ENCODE measurements around the gene FAM174B. TPM values are rescaled to one million over a fixed set of nuclear protein-coding genes. Genes with fewer than 3 reads are reported as not detected.

Gene FAM174B
- total RNA-seq, 1 donor from 2014 or later = 0.91 TPM

GRCh38 chr15:92633418-92633817 lies 22.2 kb downstream of the FAM174B start:
- H3K9me3 Mint-ChIP-seq = no peaks in the 10 kb centered on the region
- H3K27me3 Mint-ChIP-seq = peaks cover 6% of the 10 kb centered on the region
- ChIA-PET POLR2A (no interaction called here), CTCF (no interaction called here)
- no peaks in the 10 kb centered on the region for H3K36me3 Mint-ChIP-seq (ENCODE audit: low read depth)
- no peak overlapping the region for H3K4me3 Mint-ChIP-seq
- TF ChIP-seq CTCF (IDR thresholded peaks at IDR 0.05) = no peak
- DNase-seq (no peak), ATAC-seq (ENCODE audit: low read depth) (no peak)
- H3K27ac Mint-ChIP-seq = no peak overlapping the region
- no peaks in the 10 kb centered on the region for H3K4me1 Mint-ChIP-seq
- intact Hi-C loops (cut with micrococcal nuclease) = no loop called here

- Mint-ChIP-seq H3K4me1 (no peaks in the 10 kb centered on the region), H3K9me3 (no peaks in the 10 kb centered on the region), H3K27me3 (peaks cover 6% of the 10 kb centered on the region), H3K4me3 (no peak overlapping the region), H3K36me3 (ENCODE audit: low read depth) (no peaks in the 10 kb centered on the region), H3K27ac (no peak overlapping the region)
- DNase-seq (no peak), ATAC-seq (ENCODE audit: low read depth) (no peak)
- no peak for TF ChIP-seq CTCF (IDR thresholded peaks at IDR 0.05)
- intact Hi-C loops (cut with micrococcal nuclease) = no loop called here
- ChIA-PET CTCF (no interaction called here), POLR2A (no interaction called here)
Measured at GRCh38 chr15:92633001-92633400, 22.6 kb downstream of the FAM174B start.

GRCh38 chr15:92631721-92632120 lies 23.9 kb downstream of the FAM174B start:
- H3K4me3 Mint-ChIP-seq = no peak overlapping the region
- intact Hi-C loops (cut with micrococcal nuclease) = no loop called here
- ChIA-PET CTCF (no interaction called here), POLR2A (no interaction called here)
- no peak overlapping the region for H3K27ac Mint-ChIP-seq
- H3K9me3 Mint-ChIP-seq = no peaks in the 10 kb centered on the region
- H3K36me3 Mint-ChIP-seq (ENCODE audit: low read depth) = no peaks in the 10 kb centered on the region
- no peak for TF ChIP-seq CTCF (IDR thresholded peaks at IDR 0.05)
- ATAC-seq (ENCODE audit: low read depth) = no peak
- no peaks in the 10 kb centered on the region for H3K4me1 Mint-ChIP-seq
- no peak for DNase-seq
- peaks cover 6% of the 10 kb centered on the region for H3K27me3 Mint-ChIP-seq

- POLR2A ChIA-PET = no interaction called here
- intact Hi-C loops (cut with micrococcal nuclease) = no loop called here
- H3K27me3 Mint-ChIP-seq = peaks cover 4% of the 10 kb centered on the region
- H3K4me1 Mint-ChIP-seq = no peaks in the 10 kb centered on the region
- CTCF ChIA-PET = no interaction called here
- TF ChIP-seq CTCF (IDR thresholded peaks at IDR 0.05) = no peak
- no peaks in the 10 kb centered on the region for H3K9me3 Mint-ChIP-seq
- no peak overlapping the region for H3K27ac Mint-ChIP-seq
- ATAC-seq (ENCODE audit: low read depth) = no peak
- no peaks in the 10 kb centered on the region for H3K36me3 Mint-ChIP-seq (ENCODE audit: low read depth)
- no peak for DNase-seq
- H3K4me3 Mint-ChIP-seq = no peak overlapping the region
Measured at GRCh38 chr15:92629975-92630626, 25.5 kb downstream of the FAM174B start.

GRCh38 chr15:92629276-92629974 lies 26.1 kb downstream of the FAM174B start:
- Mint-ChIP-seq H3K27me3 (peaks cover 4% of the 10 kb centered on the region), H3K9me3 (no peaks in the 10 kb centered on the region), H3K4me1 (no peaks in the 10 kb centered on the region), H3K36me3 (ENCODE audit: low read depth) (no peaks in the 10 kb centered on the region), H3K4me3 (no peak overlapping the region), H3K27ac (no peak overlapping the region)
- ChIA-PET CTCF (no interaction called here), POLR2A (no interaction called here)
- ATAC-seq (ENCODE audit: low read depth) (no peak), DNase-seq (no peak)
- TF ChIP-seq CTCF (IDR thresholded peaks at IDR 0.05) = no peak
- intact Hi-C loops (cut with micrococcal nuclease) = no loop called here

All from activated B cell treated with CpG ODN at 0.5 μM for 24 hours (primary cell).